SU-DHL-6 (cell line): ENCODE results near the gene TSHR.

Experiments used
- EZH2phosphoT487 ChIP-seq: fragments of 200-600 bp; sonication (generic), shearing (Covaris generic); conservative IDR thresholded peaks from 2 replicates; pipeline ENCODE4 v1.6.1; 2018; ENCODE audit warnings: mild to moderate bottlenecking, antibody characterized with exemption, low read length, moderate library complexity, mixed read lengths
- TF ChIP-seq, protein P1 (sequence below): fragments of 200-600 bp; sonication (generic); IDR thresholded peaks from one replicate; pipeline ENCODE4 v1.5.1; 2017; ENCODE audit warnings: antibody characterized with exemption, mild to moderate bottlenecking, low read length, moderate library complexity; ENCODE audit not compliant: insufficient read depth, poor library complexity, severe bottlenecking

GRCh38 chr14:80930836-80931389, 24.5 kb upstream of the TSHR start:
- TF ChIP-seq, protein P1, sequence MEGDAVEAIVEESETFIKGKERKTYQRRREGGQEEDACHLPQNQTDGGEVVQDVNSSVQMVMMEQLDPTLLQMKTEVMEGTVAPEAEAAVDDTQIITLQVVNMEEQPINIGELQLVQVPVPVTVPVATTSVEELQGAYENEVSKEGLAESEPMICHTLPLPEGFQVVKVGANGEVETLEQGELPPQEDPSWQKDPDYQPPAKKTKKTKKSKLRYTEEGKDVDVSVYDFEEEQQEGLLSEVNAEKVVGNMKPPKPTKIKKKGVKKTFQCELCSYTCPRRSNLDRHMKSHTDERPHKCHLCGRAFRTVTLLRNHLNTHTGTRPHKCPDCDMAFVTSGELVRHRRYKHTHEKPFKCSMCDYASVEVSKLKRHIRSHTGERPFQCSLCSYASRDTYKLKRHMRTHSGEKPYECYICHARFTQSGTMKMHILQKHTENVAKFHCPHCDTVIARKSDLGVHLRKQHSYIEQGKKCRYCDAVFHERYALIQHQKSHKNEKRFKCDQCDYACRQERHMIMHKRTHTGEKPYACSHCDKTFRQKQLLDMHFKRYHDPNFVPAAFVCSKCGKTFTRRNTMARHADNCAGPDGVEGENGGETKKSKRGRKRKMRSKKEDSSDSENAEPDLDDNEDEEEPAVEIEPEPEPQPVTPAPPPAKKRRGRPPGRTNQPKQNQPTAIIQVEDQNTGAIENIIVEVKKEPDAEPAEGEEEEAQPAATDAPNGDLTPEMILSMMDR, result no peak
- TF ChIP-seq EZH2phosphoT487, result no peak
